Measurements from ENCODE around the gene ARHGEF17.

GRCh38 chr11:73395297-73396208, 87.5 kb downstream of the ARHGEF17 start:
- TF ChIP-seq CTCF (conservative IDR thresholded peaks at IDR 0.05; ENCODE audit: low read depth, low read length) (no peak), EZH2 (IDR thresholded peaks at IDR 0.05; ENCODE audit: borderline replicate concordance, low read depth, low read length, poor library complexity, severe bottlenecking) (no peak)

All from A673 (cell line).